ENCODE data around the gene SNX3. TPM values are rescaled to one million over a fixed set of nuclear protein-coding genes. Genes with fewer than 3 reads are reported as not detected.

The SNX3 gene
- total RNA-seq, 1 donor from 2014 or later = 245 TPM

DNA sequence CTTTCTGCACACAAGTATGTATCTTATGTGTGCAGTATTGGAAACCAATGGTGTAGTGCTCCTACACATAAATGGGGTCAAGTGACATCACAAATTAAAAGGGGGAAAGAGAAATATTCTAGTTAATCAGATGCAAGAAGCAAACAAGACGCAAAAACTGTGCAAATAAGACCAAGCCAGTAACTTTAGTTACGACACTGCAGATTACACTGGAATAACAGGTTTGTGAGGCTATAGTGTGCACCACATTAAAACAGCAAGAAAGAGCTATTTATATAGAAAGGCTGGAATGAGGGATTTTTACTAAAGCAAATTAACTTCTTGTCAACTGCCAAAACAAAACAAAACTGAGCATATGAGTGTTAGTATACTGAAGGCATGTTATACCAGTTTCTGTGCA, 49.2 kb downstream of the SNX3 start:
- TF ChIP-seq, protein P1, sequence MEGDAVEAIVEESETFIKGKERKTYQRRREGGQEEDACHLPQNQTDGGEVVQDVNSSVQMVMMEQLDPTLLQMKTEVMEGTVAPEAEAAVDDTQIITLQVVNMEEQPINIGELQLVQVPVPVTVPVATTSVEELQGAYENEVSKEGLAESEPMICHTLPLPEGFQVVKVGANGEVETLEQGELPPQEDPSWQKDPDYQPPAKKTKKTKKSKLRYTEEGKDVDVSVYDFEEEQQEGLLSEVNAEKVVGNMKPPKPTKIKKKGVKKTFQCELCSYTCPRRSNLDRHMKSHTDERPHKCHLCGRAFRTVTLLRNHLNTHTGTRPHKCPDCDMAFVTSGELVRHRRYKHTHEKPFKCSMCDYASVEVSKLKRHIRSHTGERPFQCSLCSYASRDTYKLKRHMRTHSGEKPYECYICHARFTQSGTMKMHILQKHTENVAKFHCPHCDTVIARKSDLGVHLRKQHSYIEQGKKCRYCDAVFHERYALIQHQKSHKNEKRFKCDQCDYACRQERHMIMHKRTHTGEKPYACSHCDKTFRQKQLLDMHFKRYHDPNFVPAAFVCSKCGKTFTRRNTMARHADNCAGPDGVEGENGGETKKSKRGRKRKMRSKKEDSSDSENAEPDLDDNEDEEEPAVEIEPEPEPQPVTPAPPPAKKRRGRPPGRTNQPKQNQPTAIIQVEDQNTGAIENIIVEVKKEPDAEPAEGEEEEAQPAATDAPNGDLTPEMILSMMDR (IDR thresholded peaks at IDR 0.05; ENCODE audit: borderline replicate concordance) = no peak
- H3K36me3 ChIP-seq = peaks cover 41% of the 10 kb centered on the region

DNA sequence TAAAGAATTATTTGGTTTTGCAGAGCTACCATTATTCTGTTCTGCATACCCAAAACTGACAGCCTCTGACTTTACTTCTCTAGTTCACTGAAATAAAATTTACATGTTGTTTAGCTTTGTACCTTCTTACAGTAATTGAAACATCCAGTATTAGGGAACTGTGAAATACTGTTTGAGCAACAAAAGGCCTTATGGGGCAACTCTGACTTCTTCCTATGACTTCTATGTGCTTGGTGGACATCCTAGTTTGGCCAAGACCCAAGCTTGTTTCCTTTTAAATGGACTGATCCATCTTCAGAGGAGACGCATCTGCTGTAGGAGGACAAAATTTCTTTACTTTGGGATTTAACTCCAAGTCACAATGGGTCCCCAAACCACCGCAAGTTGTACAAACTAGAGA, 50.3 kb downstream of the SNX3 start:
- intact Hi-C loops (cut with micrococcal nuclease) = no loop called here
- TF ChIP-seq, protein P1 (IDR thresholded peaks at IDR 0.05; ENCODE audit: borderline replicate concordance) = no peak
- Histone ChIP-seq H3K4me3 (no peak overlapping the region), H3K9me3 (replicated peaks) (no peaks in the 10 kb centered on the region), H3K27ac (replicated peaks) (no peak overlapping the region), H3K4me1 (peaks cover 16% of the 10 kb centered on the region), H3K27me3 (ENCODE audit: low read depth) (no peaks in the 10 kb centered on the region), H3K36me3 (peaks cover 35% of the 10 kb centered on the region)
- no peak for DNase-seq

More for the DNA sequence above, 49.2 kb downstream of the SNX3 start:
- H3K27me3 ChIP-seq (ENCODE audit: low read depth) = no peaks in the 10 kb centered on the region
- H3K4me1 ChIP-seq = peaks cover 16% of the 10 kb centered on the region
- intact Hi-C loops (cut with micrococcal nuclease) = no loop called here
- DNase-seq = no peak
- no peak overlapping the region for H3K4me3 ChIP-seq
- no peak overlapping the region for H3K27ac ChIP-seq (replicated peaks)
- H3K9me3 ChIP-seq (replicated peaks) = no peaks in the 10 kb centered on the region

GRCh38 chr6:108209738-108210137, 51.1 kb downstream of the SNX3 start:
- Histone ChIP-seq H3K4me3 (no peak overlapping the region), H3K36me3 (peaks cover 31% of the 10 kb centered on the region), H3K4me1 (peaks cover 16% of the 10 kb centered on the region), H3K27ac (replicated peaks) (no peak overlapping the region), H3K9me3 (replicated peaks) (no peaks in the 10 kb centered on the region), H3K27me3 (ENCODE audit: low read depth) (no peaks in the 10 kb centered on the region)
- no peak for DNase-seq
- intact Hi-C loops (cut with micrococcal nuclease) = no loop called here
- TF ChIP-seq, protein P1 (IDR thresholded peaks at IDR 0.05; ENCODE audit: borderline replicate concordance) = no peak

- peaks cover 16% of the 10 kb centered on the region for H3K4me1 ChIP-seq
- TF ChIP-seq, protein P1 (IDR thresholded peaks at IDR 0.05; ENCODE audit: borderline replicate concordance) = no peak
- intact Hi-C loops (cut with micrococcal nuclease) = no loop called here
- DNase-seq = no peak
- H3K27me3 ChIP-seq (ENCODE audit: low read depth) = no peaks in the 10 kb centered on the region
- no peak overlapping the region for H3K4me3 ChIP-seq
- no peak overlapping the region for H3K27ac ChIP-seq (replicated peaks)
- no peaks in the 10 kb centered on the region for H3K9me3 ChIP-seq (replicated peaks)
- H3K36me3 ChIP-seq = peaks cover 31% of the 10 kb centered on the region
These were observed 53.8 kb downstream of the SNX3 start for GRCh38 chr6:108207013-108207412.

DNA sequence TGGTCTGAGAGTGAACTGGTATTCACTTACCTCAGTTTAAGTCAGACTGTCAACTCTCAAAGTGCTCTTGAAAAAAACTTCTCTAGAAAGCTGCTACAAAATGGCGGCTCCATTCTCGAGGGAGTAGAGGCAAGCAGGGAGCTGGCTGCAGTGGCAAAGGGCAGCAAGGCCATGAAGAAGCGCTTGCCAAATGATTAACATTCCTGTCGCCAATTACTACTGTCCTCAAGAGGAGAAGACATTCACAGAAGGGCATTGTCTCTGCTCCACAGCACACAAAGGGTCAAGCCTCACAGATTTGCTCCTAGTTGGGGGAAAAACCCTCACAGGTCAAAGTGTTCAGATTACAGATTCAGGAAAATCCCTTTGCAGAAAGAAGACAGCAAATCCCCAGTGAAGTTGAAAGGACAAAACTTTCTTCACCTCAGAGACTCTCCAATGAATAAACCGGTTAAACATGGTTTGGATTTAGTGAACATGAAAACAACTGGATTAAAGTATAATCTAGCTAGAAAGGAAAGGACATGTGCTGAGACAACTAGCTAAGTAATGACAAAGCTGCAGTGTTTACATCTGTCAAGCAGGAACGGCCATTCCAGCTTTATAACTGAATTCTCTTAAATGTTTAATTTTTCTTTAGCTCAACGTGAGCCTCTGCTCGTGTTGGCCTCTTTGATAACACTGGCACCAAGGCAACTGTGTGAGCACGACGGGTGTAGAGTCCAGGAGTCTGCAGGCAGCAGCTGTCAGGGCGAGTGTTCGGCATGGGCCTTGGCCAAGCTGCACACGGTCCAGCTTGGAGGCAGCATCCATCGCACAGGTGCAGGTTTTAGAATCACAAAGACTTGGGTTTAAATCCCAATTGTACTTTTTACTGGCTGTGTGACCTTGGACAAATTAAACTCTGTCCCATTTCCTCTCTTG, 57.4 kb downstream of the SNX3 start:
- Histone ChIP-seq H3K9me3 (replicated peaks) (no peaks in the 10 kb centered on the region), H3K36me3 (peaks cover 9% of the 10 kb centered on the region), H3K4me1 (no peaks in the 10 kb centered on the region), H3K4me3 (no peak overlapping the region), H3K27me3 (ENCODE audit: low read depth) (no peaks in the 10 kb centered on the region), H3K27ac (replicated peaks) (no peak overlapping the region)
- DNase-seq = no peak
- TF ChIP-seq, protein P1 (IDR thresholded peaks at IDR 0.05; ENCODE audit: borderline replicate concordance) = no peak
- intact Hi-C loops (cut with micrococcal nuclease) = no loop called here

Measured in left ventricle myocardium inferior (tissue), 1 donor.